ENCODE results near the gene OR51I2.

OR51I2 gene

GRCh38 chr11:5505363-5506048 lies 56.4 kb downstream of the OR51I2 start:
- Histone ChIP-seq H3K4me1 (ENCODE audit: control insufficient read depth, insufficient read depth, low read length, poor library complexity, severe bottlenecking) (no peaks in the 10 kb centered on the region), H3K4me3 (ENCODE audit: extremely low read depth, insufficient read depth, low read length, poor library complexity, severe bottlenecking) (no peak overlapping the region), H3K9me3 (ENCODE audit: control insufficient read depth, low read length) (no peaks in the 10 kb centered on the region), H3K36me3 (ENCODE audit: control insufficient read depth, insufficient read depth, low read length) (no peaks in the 10 kb centered on the region), H3K27ac (ENCODE audit: low read depth, low read length, severe bottlenecking) (no peak overlapping the region)
- 81 to 83% methylated on average over 3 to 7 of the region's 9 CpGs for WGBS, 2 experiments (ENCODE audit: insufficient coverage in 2 of 2)

Data from mesodermal cell (in vitro differentiated cells).